Measurements from ENCODE around the gene PTGES3. TPM values are rescaled to one million over a fixed set of nuclear protein-coding genes. Genes with fewer than 3 reads are reported as not detected.
A peak's percentile ranks its signal among the peaks of the same experiment; 100 is the strongest.

Gene PTGES3
- total and polyA plus RNA-seq, 7 donors: 92.8 to 209 (median 156) TPM

GRCh38 chr12:56635806-56636674, 52.0 kb downstream of the PTGES3 start:
- peaks cover 0 to 62% (median 50%) of the 10 kb centered on the region in 4 donors for H3K4me1 ChIP-seq
- TF ChIP-seq POLR2AphosphoS5 (IDR thresholded peaks at IDR 0.05) (peak; percentile 94 to 98 (median 96)), POLR2A (IDR thresholded peaks at IDR 0.05) (peak; percentile 84 to 92), CTCF (IDR thresholded peaks at IDR 0.05) (no peak)
- H3K27ac ChIP-seq: peak overlapping the region; percentile 90 to 98 (median 94)
- peaks cover 25 to 37% (median 34%) of the 10 kb centered on the region in 4 donors for H3K36me3 ChIP-seq
- H3K27me3 ChIP-seq: no peaks in the 10 kb centered on the region
- H3K4me3 ChIP-seq: peak overlapping the region; percentile 76 to 91 (median 84)
- no peaks in the 10 kb centered on the region for H3K9me3 ChIP-seq
- intact Hi-C loops (cut with DNase I): loop anchor here (2.0 to 5.0 kb wide), 4 partner anchors 51 to 451 kb away; partner anchors contain the start of genes NAB2, NACA and RBMS2
- WGBS, 2 donors: 1 to 2% methylated on average over 20 of the region's 20 CpGs
- peak; percentile 96 for DNase-seq

GRCh38 chr12:56634837-56635791, 53.0 kb downstream of the PTGES3 start:
- WGBS, 2 donors: 0 to 1% methylated on average over 47 of the region's 47 CpGs
- H3K4me3 ChIP-seq: peak overlapping the region; percentile 76 to 91 (median 84)
- H3K9me3 ChIP-seq: no peaks in the 10 kb centered on the region
- no peaks in the 10 kb centered on the region for H3K27me3 ChIP-seq
- H3K4me1 ChIP-seq: peaks cover 0 to 71% (median 56%) of the 10 kb centered on the region in 4 donors
- DNase-seq: peak; percentile 93
- intact Hi-C loops (cut with DNase I): loop anchor here (5.0 kb wide), 2 partner anchors 63 to 452 kb away; partner anchors contain the start of gene NAB2
- H3K27ac ChIP-seq: peak overlapping the region; percentile 90 to 98 (median 94)
- TF ChIP-seq POLR2A (IDR thresholded peaks at IDR 0.05) (peak; percentile 65 to 88), CTCF (IDR thresholded peaks at IDR 0.05) (peak in 3 of 4 experiments; percentile 30 to 32 (median 31)), POLR2AphosphoS5 (IDR thresholded peaks at IDR 0.05) (peak; percentile 61 to 88 (median 85)), EP300 (IDR thresholded peaks at IDR 0.05) (no peak)
- peaks cover 25 to 28% (median 25%) of the 10 kb centered on the region in 4 donors for H3K36me3 ChIP-seq

- peak overlapping the region; percentile 90 to 98 (median 94) for H3K27ac ChIP-seq
- H3K27me3 ChIP-seq: no peaks in the 10 kb centered on the region
- WGBS, 2 donors: 1 to 3% methylated on average over 27 of the region's 27 CpGs
- no peak for TF ChIP-seq CTCF (IDR thresholded peaks at IDR 0.05)
- TF ChIP-seq POLR2AphosphoS5 (IDR thresholded peaks at IDR 0.05): peak in 2 of 4 donors; percentile 5 to 38
- peak in 1 of 2 donors; percentile 34 for TF ChIP-seq POLR2A (IDR thresholded peaks at IDR 0.05)
- peaks cover 0 to 71% (median 54%) of the 10 kb centered on the region in 4 donors for H3K4me1 ChIP-seq
- DNase-seq: no peak
- H3K4me3 ChIP-seq: peak overlapping the region; percentile 76 to 91 (median 84)
- intact Hi-C loops (cut with DNase I): loop anchor here (5.0 kb wide), 1 partner anchor 62 kb away; no protein-coding TSS in a partner anchor
- H3K9me3 ChIP-seq: no peaks in the 10 kb centered on the region
- H3K36me3 ChIP-seq: peaks cover 17 to 20% (median 17%) of the 10 kb centered on the region in 4 donors
These were observed 53.7 kb downstream of the PTGES3 start for GRCh38 chr12:56634242-56634836.

Measured in sigmoid colon (tissue), 7 donors.